Effector memory CD8-positive, alpha-beta T cell (primary cell): ENCODE measurements around the gene FAM83B.
"Not testable (repeated sequence)": the region's sequence is repeated elsewhere in the genome, so short reads cannot be mapped to it uniquely, and the experiment has no call there.

Experiments
- ATAC-seq: fragments of 150-1000 bp; cut with Tn5 transposase; replicated peaks from 2 replicates; pipeline ENCODE4 v1.10.0; 2021; ENCODE audit warnings: mild to moderate bottlenecking, moderate library complexity
- DNase-seq, 3 experiments: peaks; one replicate each; pipeline ENCODE4 v3.0.0; 2021
- H3K27ac Mint-ChIP-seq, 2 donors: one replicate each; pipeline ENCODE4 v1.8.0; 2022; ENCODE audit warnings: mild to moderate bottlenecking in 2 of 2, mixed read lengths in 2 of 2, moderate library complexity in 2 of 2
- H3K27me3 Mint-ChIP-seq, 2 donors: one replicate each; pipeline ENCODE4 v1.8.0; 2022; ENCODE audit warnings: mixed read lengths in 2 of 2
- H3K36me3 Mint-ChIP-seq: one replicate; pipeline ENCODE4 v1.8.0; 2022; ENCODE audit warnings: mild to moderate bottlenecking, moderate library complexity, mixed read lengths; ENCODE audit not compliant: insufficient read depth
- H3K4me1 Mint-ChIP-seq, 2 donors: one replicate each; pipeline ENCODE4 v1.8.0; 2022; ENCODE audit warnings: low read depth in 2 of 2, mixed read lengths in 2 of 2
- H3K4me3 Mint-ChIP-seq, 2 donors: one replicate each; pipeline ENCODE4 v1.8.0; 2022; ENCODE audit warnings: mild to moderate bottlenecking in 2 of 2, mixed read lengths in 2 of 2, moderate library complexity in 2 of 2
- H3K9me3 Mint-ChIP-seq, 2 donors: one replicate each; pipeline ENCODE4 v1.8.0; 2022; ENCODE audit warnings: mixed read lengths in 2 of 2

The FAM83B gene

DNA sequence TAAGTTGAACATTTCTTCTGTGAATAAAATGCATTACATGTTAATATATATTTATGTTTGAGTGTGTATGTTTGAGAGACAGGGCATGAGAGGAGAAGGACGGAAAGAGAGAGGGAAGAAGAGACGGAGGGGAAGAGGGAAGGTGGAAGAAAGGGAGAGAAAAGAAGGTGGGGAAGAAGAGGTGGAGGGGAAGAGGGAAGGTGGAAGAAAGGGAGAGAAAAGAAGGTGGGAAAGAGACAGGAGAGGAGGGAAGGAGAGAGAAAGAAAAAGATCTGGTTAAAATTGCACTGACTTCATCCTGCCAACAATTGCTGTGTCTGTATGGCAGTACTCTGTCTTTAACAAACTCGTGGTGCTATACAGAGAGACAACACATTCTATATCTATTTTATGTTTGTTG lies 29.0 kb downstream of the FAM83B start:
- no peak overlapping the region for H3K27ac Mint-ChIP-seq
- H3K27me3 Mint-ChIP-seq, result no peaks in the 10 kb centered on the region
- no peak overlapping the region for H3K4me3 Mint-ChIP-seq
- no peaks in the 10 kb centered on the region for H3K4me1 Mint-ChIP-seq
- no peak for ATAC-seq
- no peak for DNase-seq
- H3K36me3 Mint-ChIP-seq, result no peaks in the 10 kb centered on the region
- peaks cover 0 to 7% of the 10 kb centered on the region in 2 donors for H3K9me3 Mint-ChIP-seq

DNA sequence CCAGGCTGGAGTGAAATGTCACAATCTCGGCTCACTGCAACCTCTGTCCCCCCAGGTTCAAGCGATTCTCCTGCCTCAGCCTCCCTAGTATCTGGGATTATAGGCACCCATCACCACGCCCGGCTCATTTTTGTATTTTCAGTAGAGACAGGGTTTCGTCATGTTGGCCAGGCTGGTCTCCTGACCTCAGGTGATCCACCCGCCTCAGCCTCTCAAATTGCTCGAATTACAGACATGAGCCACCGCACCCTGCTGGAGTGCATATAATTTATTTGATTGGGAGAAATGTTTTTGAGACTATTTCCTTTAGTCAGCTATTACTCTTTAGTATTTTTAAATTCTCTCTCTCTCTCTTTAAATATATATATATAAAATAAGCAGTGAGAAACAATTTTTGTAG lies 29.8 kb downstream of the FAM83B start:
- peaks cover 0 to 7% of the 10 kb centered on the region in 2 donors for H3K9me3 Mint-ChIP-seq
- H3K36me3 Mint-ChIP-seq, result no peaks in the 10 kb centered on the region
- ATAC-seq, result no peak
- H3K4me3 Mint-ChIP-seq, result no peak overlapping the region
- no peaks in the 10 kb centered on the region for H3K4me1 Mint-ChIP-seq
- DNase-seq, result no peak
- no peaks in the 10 kb centered on the region for H3K27me3 Mint-ChIP-seq
- H3K27ac Mint-ChIP-seq, result no peak overlapping the region

- H3K27me3 Mint-ChIP-seq, result no peaks in the 10 kb centered on the region
- H3K27ac Mint-ChIP-seq, result no peak overlapping the region
- H3K36me3 Mint-ChIP-seq, result no peaks in the 10 kb centered on the region
- H3K4me3 Mint-ChIP-seq, result no peak overlapping the region
- peaks cover 0 to 7% of the 10 kb centered on the region in 2 donors for H3K9me3 Mint-ChIP-seq
- no peaks in the 10 kb centered on the region for H3K4me1 Mint-ChIP-seq
- ATAC-seq, result no peak
- DNase-seq, result no peak
Measured at GRCh38 chr6:54876871-54877270, 30.3 kb downstream of the FAM83B start.

GRCh38 chr6:54877713-54878317 lies 31.2 kb downstream of the FAM83B start:
- no peak overlapping the region for H3K4me3 Mint-ChIP-seq
- ATAC-seq (no peak), DNase-seq (no peak)
- no peaks in the 10 kb centered on the region for H3K27me3 Mint-ChIP-seq
- no peaks in the 10 kb centered on the region for H3K36me3 Mint-ChIP-seq
- H3K4me1 Mint-ChIP-seq, result no peaks in the 10 kb centered on the region
- peaks cover 0 to 9% of the 10 kb centered on the region in 2 donors for H3K9me3 Mint-ChIP-seq
- no peak overlapping the region for H3K27ac Mint-ChIP-seq

DNA sequence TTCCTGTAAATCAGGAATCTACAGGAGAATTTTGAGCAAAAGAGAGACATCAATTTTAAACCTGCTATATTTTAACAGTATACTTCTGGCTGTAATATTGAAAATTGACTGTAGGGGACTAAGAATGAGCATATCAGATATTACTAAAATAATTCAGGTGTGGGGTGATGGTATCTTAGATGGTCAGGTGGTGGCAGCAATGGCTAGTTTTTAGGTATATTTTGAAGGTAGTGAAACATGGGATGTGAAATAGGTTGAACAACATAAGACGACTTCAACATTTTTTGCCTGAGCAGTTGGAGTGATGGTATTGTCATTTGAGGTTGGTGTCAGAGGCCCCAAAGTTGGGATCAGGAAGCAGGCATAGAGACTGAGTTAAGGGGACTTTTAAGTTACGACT lies 32.1 kb downstream of the FAM83B start:
- no peaks in the 10 kb centered on the region for H3K27me3 Mint-ChIP-seq
- no peak overlapping the region for H3K27ac Mint-ChIP-seq
- ATAC-seq, result no peak
- no peak for DNase-seq
- no peak overlapping the region for H3K4me3 Mint-ChIP-seq
- no peaks in the 10 kb centered on the region for H3K4me1 Mint-ChIP-seq
- no peaks in the 10 kb centered on the region for H3K36me3 Mint-ChIP-seq
- H3K9me3 Mint-ChIP-seq, result peaks cover 0 to 9% of the 10 kb centered on the region in 2 donors

- Mint-ChIP-seq H3K9me3 (peaks cover 0 to 9% of the 10 kb centered on the region in 2 donors), H3K4me3 (no peak overlapping the region), H3K4me1 (no peaks in the 10 kb centered on the region), H3K27me3 (no peaks in the 10 kb centered on the region), H3K36me3 (no peaks in the 10 kb centered on the region), H3K27ac (no peak overlapping the region)
- DNase-seq, result no peak
- ATAC-seq, result no peak
Measured at GRCh38 chr6:54879188-54879985, 32.8 kb downstream of the FAM83B start.

GRCh38 chr6:54881067-54881730 lies 34.6 kb downstream of the FAM83B start:
- no peak overlapping the region for H3K4me3 Mint-ChIP-seq
- no peak overlapping the region for H3K27ac Mint-ChIP-seq
- H3K4me1 Mint-ChIP-seq, result no peaks in the 10 kb centered on the region
- no peak for DNase-seq
- no peaks in the 10 kb centered on the region for H3K27me3 Mint-ChIP-seq
- H3K36me3 Mint-ChIP-seq, result no peaks in the 10 kb centered on the region
- H3K9me3 Mint-ChIP-seq, result peaks cover 0 to 6% of the 10 kb centered on the region in 2 donors
- ATAC-seq, result no peak

- H3K4me3 Mint-ChIP-seq, H3K36me3 Mint-ChIP-seq, H3K27ac Mint-ChIP-seq, DNase-seq, ATAC-seq, H3K4me1 Mint-ChIP-seq, H3K9me3 Mint-ChIP-seq, H3K27me3 Mint-ChIP-seq: not testable (repeated sequence)
Measured at GRCh38 chr6:54881891-54882290, 35.3 kb downstream of the FAM83B start.

DNA sequence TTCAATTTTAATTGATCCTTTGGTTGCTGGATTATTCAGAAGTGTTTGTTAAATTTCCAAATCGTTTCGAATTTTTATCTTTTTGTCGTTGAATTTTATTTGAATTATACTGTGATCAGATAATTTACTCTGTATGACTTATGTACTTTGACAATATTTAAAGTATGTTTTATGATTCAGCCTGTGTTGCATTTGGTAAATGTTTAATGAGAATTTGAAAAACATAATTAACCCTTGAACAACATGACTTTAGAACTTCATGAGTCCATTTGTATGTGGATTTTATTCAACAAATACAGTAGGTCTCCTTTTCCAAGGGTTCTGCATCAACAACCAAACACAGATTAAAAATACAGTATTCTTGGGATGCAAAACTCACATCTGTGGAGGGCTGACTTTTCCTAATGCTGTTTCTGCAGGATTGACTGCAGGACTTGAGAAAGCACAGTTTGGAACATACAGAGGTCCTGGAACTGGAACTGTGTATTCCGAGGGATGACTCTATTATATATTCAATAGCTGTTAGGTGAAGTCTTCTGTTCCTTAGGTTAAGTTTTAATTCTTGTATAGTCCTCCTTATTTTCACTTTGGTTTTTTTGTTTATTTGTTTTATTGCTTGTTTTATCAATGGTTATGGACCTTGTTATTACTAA lies 40.5 kb downstream of the FAM83B start:
- DNase-seq (no peak), ATAC-seq (no peak)
- H3K4me3 Mint-ChIP-seq, result no peak overlapping the region
- H3K27ac Mint-ChIP-seq, result no peak overlapping the region
- H3K36me3 Mint-ChIP-seq, result no peaks in the 10 kb centered on the region
- no peaks in the 10 kb centered on the region for H3K27me3 Mint-ChIP-seq
- H3K4me1 Mint-ChIP-seq, result no peaks in the 10 kb centered on the region
- H3K9me3 Mint-ChIP-seq, result peaks cover 7 to 17% of the 10 kb centered on the region in 2 donors

- no peak overlapping the region for H3K4me3 Mint-ChIP-seq
- no peak overlapping the region for H3K27ac Mint-ChIP-seq
- DNase-seq, result no peak
- no peaks in the 10 kb centered on the region for H3K4me1 Mint-ChIP-seq
- H3K9me3 Mint-ChIP-seq, result peaks cover 6 to 17% of the 10 kb centered on the region in 2 donors
- no peak for ATAC-seq
- no peaks in the 10 kb centered on the region for H3K36me3 Mint-ChIP-seq
- H3K27me3 Mint-ChIP-seq, result no peaks in the 10 kb centered on the region
Measured at GRCh38 chr6:54891536-54891935, 45.0 kb downstream of the FAM83B start.

DNA sequence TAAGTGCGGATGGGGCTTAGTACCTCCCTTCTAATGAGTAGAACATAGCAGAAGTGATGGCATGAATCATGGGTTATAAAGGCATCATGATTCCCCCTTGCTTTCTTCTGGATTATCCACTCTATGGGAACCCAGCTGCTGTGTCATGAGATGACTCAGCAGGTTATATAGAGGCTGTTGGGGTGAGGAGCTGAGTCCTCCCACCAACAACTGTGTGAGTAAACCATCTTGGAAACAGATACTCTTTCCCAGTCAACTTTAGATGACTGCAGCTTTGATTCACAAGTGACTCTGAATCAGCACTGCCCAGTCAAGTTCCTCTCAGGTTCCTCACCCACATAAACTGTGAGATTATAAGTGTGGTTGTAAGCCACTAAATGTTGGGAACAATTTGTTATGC lies 46.3 kb downstream of the FAM83B start:
- no peak overlapping the region for H3K4me3 Mint-ChIP-seq
- no peak overlapping the region for H3K27ac Mint-ChIP-seq
- H3K27me3 Mint-ChIP-seq, result no peaks in the 10 kb centered on the region
- H3K4me1 Mint-ChIP-seq, result no peaks in the 10 kb centered on the region
- ATAC-seq, result no peak
- H3K9me3 Mint-ChIP-seq, result peaks cover 6 to 17% of the 10 kb centered on the region in 2 donors
- no peaks in the 10 kb centered on the region for H3K36me3 Mint-ChIP-seq
- DNase-seq, result no peak

DNA sequence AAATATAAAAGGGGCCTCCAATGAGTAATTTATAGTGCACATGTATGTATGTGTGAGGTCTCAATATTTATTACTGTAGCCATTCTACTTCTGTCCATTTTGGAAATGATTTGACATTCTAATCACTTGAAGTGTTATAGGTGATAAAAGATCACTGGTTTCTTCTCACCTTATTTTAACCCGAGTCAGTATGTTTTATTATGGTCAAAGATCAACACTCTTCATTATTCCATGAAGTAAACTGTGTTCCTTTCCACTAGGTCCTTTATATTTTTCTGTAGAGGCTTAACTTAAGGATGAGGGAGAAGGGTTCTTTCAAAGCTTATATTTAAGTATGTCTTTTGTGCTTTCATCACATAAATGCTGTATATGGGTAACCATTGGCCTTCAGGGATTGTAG lies 47.2 kb downstream of the FAM83B start:
- Mint-ChIP-seq H3K27ac (no peak overlapping the region), H3K27me3 (no peaks in the 10 kb centered on the region), H3K9me3 (peaks cover 6 to 13% of the 10 kb centered on the region in 2 donors), H3K4me1 (no peaks in the 10 kb centered on the region), H3K4me3 (no peak overlapping the region), H3K36me3 (no peaks in the 10 kb centered on the region)
- DNase-seq (no peak), ATAC-seq (no peak)

DNA sequence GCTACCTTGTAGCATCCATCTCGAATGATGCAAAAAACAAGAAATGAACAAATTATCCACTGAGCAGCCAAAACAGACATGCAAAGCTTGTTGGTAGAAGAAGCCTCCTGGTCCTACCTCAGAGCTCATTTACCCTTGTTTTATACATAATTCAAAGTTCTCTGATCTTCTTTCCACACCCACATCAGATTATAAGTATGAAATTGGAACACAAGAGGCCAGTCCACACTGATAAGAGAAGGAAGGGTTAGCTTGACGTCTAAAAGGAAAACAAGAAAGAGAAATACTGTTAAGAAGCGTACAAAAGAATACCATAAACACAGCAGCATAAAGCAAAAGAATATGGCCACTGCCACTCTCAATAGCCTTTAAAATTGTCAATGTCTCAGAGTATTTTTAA lies 49.7 kb downstream of the FAM83B start:
- ATAC-seq, result no peak
- Mint-ChIP-seq H3K9me3 (peaks cover 2 to 3% of the 10 kb centered on the region in 2 donors), H3K36me3 (no peaks in the 10 kb centered on the region)

More for the DNA sequence above, 49.7 kb downstream of the FAM83B start:
- no peak for DNase-seq
- H3K27ac Mint-ChIP-seq, result no peak overlapping the region
- no peaks in the 10 kb centered on the region for H3K4me1 Mint-ChIP-seq
- no peaks in the 10 kb centered on the region for H3K27me3 Mint-ChIP-seq
- H3K4me3 Mint-ChIP-seq, result no peak overlapping the region
